Hepatocyte (in vitro differentiated cells): ENCODE data around the gene TMEM255B.

Experiments used
- CTCF ChIP-seq: fragments of 200-600 bp; sonication (generic); IDR thresholded peaks from 2 replicates; pipeline ENCODE4 v1.5.1; 2016; ENCODE audit warnings: antibody characterized with exemption, mild to moderate bottlenecking; ENCODE audit not compliant: poor library complexity
- EZH2 ChIP-seq: fragments of 200-600 bp; sonication (generic); IDR thresholded peaks from 2 replicates; pipeline ENCODE4 v1.6.1; 2016; ENCODE audit warnings: antibody characterized with exemption, mild to moderate bottlenecking, borderline replicate concordance

DNA sequence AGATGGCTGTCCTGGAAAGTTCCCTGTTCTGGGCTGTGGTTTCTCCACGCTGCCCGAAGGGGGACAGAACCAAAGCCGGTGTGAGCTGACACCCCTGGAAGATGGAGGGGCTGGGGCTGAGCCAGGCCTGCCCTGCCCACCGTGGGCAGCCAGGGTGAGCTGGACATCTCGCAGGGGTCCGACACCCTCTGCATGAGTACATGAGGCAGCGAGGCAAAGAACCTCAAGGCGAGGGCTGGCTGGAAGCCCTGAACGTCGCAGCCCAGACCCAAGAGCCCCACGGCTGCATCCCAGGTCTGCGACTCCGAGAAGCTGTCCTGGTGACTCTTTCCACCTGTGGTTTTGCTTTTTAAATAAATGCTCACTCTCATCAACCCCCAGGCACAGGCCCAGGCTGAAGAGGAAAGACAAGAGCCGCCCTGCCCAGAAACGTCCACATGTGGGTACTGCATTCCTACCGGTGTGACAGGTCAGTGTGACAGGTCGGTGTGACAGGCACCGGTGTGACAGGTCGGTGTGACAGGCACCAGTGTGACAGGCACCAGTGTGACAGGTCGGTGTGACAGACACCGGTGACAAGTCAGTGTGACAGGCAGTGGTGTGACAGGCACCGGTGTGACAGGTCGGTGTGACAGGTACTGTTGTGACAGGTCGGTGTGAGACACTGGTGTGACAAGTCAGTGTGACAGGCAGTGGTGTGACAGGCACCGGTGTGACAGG is 74.2 kb downstream of the TMEM255B start:
- TF ChIP-seq CTCF: no peak
- TF ChIP-seq EZH2: no peak
